UCSD-AML1 (cell line): ENCODE measurements around the gene COBL.

Experiments
- DNase-seq: peaks from one replicate; lab custom pipeline; 2025; ENCODE audit not compliant: unreplicated experiment; lab: John Stamatoyannopoulos, UW

COBL gene

DNA sequence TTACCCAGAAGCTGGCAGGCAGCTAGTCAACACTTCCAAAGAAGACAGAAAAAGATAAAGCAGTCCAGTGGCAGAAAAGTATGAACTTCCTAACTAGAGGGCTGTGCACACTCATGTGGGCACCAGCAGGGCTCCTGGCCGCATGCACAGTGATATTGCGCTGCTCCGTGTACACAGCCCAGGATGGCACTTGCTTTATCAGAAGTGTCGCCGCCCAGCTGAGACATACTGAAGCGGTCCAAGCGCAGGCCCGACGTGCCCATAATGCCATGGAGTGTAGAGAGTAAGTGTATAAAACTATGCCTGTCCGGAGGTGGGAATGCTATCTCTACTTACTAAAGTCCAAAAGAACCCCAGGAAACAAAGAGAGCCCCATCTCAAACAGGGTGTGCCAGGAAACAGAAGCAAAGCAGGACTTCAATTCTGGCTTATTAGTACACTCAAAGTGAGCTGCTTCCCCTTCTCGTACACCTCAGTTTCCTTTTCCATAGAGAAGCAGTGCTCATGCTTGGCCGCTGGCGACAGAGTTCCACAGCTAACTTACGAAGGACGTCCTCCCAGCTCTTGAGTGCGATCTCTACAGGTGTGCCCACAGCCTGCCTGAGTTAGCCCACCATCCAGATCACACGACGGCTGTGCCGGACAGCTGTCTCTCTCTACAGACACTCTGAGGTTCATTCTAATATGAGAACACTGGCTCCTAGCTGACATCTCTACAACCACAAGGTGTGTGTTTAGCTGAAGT is 234.3 kb downstream of the COBL start:
- no peak for DNase-seq

DNA sequence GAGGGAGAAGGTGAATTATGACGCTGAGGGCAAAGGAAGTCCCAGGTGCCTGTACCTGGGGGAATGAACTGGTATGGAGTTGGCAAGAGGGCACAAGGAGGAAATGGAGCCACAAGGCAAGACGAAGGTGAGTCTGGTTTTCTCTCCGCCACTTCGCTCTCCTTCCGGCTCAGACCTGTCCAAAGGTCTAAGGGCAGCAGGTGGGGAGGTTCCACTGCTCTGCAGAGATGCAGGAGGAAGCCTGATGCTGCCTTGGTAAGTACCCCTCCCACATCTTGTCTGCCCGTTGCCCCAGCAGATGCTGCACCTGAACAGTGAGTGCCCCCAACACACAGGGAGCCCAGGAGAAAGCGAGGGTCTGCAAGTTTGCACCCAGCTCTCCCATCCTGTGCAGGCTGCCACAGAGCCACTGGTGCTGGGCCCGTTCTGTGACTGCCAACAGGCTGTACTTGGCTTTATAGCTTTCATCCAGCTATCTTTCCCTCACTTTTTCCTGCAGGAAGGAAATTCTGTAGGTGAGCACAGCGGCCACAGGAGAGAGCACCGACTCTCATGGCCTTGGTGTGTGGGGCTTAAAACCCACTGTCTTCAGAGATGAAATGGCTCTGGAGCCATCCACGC is 235.2 kb downstream of the COBL start:
- no peak for DNase-seq

DNA sequence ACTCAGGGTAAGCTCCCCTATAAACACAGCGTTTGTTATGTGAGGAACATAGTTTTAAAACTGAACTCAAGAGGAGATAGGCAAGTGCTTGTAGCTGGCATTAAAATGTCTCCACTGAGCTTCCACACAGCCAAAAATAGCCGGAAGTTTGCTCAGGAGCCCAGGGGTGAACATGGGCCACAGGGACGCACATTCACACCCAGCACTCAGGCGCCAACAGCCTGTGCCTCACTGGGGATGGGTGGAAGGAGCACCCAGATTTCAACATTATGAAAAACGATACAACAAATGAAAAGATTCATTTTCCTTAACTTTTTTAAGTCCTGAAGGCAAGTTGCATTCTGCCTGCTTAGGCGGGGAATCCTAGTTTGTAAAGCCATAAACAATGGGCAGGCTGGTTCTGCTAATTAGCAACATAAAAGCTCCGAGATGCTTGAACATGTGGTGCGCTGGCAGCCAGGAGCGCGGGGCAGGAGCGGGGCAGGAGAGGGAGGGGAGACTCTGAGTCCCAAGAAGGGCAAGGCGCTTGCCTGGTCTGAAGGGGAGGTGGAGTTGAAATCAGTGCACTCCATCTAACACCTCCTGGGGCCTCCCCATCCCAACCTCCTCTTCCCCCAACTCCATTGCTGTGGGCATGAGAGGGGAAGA is 235.9 kb downstream of the COBL start:
- DNase-seq: no peak

DNA sequence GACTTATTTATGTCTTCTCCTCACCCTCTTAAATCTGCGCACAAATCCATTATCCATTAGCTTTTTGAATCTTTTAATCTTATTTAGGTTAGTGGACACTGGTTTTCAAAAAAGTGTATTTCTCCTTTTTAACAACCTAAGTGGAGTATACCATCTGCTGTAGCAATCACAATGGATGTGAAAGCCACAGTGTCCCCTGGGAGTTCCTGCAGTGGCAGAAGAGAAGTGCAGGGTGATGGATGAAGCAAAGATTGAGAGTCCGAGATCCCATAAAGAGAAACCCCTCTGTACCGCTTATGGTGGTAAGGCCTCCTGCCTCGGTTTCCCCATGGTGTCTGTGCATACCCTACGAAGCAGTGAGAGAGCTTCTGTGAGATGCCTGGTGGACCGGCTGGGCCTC is 236.4 kb downstream of the COBL start:
- DNase-seq: no peak

DNA sequence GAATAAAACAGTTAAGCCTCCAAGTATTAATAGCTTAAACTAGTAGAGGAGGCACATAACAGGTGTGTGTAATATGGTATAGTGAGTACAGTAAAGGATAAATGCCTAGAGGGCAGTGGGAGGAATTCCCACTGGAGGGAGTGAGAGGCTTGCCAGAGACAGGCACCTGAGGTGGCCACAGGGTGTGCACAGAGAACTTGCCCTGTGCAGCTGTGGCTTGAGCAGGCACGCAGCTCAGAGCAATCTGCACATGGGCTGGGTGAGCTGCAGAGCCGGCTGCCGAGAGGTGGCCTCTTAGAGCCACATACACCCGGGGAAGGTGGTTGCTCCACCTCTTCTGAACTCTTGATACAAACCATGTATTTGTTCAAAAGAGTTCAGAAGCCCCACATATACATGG is 237.1 kb downstream of the COBL start:
- no peak for DNase-seq

DNA sequence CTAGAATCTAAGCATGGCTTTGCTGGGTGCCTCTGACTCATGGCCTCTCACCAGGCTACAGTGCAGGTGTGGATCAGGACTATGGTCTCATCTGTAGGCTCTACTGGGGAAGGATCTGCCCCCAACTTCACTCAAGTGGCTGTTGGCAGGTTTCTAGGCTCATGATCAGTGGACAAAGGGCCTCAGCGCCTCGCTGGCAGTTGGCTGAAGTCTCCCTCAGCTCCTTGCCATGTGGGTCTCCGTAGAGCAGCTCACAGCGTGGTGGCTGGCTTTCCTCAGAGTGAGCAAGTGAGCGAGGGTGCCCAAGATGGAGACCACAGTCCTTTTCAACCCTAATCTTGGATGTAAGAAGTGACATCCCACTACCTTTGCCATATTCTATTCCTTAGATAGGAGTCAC is 238.0 kb downstream of the COBL start:
- no peak for DNase-seq

DNA sequence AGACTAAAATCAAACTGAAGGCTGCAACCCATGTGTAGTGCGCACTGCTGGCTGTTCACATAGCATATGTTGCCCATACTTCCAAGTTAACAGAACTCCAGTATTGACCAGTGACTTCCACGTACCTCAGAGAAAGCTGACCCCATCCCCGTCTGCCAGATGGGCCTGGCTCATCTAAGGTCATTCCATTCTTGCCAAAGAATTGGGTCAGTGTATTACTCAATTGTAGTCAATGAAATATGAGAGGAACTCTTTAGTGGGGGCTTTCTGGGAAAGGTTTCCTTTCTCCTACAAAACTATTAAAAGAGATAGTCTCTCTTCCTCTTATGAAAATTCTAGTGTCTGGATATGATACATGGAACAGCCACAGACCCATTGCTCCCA is 238.6 kb downstream of the COBL start:
- no peak for DNase-seq

DNA sequence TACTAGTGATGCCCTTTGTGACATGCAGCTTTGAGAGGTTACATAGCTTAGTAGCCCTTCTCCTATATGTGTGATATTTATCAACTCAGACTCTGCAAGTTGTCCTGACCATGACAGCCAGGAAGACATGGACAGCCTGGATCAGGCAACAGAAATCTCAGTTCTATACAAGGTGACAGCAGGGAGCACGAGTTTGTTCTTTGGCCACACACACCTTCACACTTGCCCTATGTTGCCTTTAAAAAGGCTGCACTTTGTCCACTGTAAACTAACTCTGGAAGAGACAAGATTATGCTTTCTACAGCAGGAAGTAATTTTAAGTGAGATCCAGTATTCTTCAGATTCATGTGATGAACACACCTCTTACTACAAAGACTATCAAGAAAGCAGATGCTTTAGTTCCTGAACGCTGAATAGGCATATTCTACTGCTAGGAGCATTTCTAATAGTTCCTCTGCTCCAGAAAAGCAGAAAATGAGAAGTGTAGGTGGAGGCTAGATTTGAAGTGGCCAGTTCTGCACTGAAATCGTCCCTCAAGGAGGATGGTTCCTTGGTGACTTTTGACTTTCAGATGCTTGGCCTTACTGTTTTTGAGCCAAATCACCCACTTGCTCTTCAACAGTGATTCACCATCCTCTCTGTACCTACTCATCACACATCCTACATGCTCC is 239.2 kb downstream of the COBL start:
- DNase-seq: no peak

DNA sequence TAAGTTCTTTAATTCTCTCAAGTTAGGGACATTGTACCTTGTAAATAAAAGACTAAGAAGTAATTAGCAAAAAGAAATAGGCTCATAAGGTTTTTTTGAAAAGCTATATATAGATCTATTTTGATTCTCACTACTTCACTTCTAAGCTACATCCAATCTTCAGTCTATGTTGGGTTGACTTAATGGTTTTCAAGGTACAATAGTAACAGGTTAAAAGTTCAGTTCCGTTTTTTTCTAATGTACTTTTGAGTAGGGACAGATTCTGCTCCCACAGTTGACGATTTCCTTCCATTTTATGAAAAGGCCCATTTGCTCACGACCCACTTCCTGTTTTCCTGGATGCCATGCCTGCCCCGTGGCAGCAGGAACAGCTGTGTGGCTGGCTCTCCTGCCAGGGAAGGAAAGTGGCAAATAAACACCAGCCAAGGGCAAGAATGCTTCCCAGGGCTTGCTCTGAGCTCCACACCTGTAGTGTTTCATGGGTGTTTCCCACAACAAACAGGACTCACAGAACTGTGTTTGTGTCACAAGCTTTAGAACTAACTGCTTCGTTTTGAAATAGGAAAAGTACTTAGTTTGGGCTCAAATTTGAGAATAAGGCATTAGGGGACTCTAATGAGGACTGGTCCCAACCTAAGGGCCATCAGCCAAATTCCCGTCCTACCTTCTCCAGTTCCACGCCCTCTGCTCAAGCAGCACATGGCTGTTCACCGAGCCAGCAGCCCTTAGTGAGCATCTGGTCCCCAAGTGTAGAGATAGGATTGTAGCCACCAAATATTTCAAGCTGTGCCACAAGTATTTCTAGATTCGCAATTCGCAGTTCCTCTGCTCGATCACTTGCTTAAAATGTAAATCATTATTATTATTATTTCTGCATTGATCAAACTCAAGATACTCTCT is 240.7 kb downstream of the COBL start:
- peak; percentile 17 for DNase-seq

DNA sequence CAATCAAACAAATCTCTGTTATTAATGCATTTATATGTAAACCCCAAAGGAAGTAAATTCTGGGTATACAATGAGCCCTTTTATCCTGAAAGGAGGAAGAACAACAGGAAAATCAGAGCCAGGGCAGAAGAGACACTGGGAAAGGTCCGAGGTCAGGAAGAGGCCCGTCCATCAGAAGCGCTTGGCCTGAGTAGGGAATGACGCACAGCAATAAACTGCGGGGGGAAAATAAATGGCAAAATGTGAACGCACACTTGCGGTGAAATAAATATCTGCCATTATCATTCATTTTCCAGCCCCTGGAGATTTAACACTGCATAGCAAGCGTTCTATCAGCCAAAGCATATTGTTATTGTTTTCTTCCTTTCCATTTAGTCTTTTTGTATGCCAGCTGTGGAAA is 243.4 kb downstream of the COBL start:
- DNase-seq: no peak

DNA sequence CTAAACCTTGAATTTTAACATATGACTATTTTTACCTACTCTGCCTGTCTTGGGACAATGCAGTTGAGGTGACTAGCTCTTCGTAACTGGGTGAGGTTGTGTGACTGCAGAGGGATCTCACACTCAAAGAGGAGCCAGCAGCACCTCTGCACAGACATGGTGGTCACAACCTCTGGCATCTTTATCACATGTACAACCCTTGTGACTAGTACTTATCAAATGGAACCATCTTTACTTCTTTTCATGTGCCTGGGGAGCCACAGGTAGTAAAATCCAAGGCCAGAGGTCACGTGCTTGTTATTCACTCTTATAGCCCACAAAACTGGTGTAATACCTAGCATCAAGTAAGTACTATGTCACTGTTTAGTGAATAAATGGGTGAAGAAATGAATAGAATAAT is 244.3 kb downstream of the COBL start:
- DNase-seq: no peak

DNA sequence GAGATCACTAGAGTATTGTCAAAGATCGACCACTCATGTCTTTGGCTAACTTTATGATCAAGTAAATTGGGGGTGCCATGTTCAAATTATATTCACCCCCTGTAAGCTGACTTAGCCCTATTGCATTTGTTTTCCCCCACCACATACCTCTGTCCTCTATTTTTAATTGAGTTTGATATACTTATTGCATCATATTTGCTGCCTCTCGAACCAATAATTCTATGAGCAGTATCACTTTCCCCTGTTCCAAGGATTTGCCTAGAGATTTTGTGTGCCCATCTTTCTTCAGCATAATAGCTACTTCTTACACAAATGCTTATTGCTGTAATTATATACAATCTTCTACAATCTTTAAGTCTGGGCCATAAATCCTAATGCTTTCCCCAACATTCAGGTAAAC is 245.2 kb downstream of the COBL start:
- no peak for DNase-seq

DNA sequence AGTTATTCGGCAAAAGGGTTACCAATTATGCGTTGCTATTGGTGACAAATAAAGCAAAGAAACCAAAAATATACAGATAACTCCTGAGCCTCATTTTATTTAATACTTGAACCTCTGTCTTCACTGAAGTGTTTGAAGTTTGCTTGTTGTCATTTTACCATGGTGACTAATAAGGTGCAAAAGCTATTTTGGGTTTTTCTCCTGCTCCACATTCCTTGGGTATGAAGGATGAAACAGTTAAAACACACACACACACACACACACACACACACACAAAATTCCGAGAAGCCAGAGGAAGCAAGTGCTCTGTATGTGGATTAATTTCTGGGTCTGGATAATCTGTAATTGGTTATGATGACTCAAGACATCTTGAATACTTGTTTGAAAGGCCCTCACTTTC is 246.5 kb downstream of the COBL start:
- DNase-seq: no peak

DNA sequence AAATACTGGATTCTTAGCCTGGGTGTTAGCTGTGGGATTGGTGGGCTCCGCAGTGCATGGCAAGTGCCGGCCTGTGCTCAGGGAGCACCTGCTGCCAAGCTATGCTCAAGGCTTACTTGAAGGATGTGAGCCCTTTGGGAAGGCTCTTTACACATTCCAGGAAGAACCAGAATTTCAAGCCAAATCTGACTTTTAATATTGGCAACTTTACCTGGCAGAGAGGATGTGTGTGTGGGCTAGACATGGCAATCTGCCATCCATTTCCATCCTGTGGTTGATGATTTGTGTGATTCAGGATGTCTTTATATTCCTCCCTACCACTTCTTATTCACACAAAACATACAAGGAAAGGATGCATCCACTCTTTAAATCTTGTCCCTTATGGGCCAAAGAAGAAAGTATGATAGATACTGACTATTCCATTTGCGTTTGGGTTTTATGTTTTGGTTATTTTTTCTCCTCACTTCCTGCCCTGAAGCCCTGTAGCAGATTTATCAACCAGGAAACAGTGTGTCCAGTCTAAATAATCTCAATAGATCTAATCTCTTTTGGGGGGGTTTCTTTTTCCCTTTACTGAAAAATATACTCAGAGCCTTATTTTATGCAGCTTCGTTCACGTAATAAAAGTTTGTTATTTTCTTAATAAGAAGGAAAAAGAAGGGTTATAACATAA is 247.1 kb downstream of the COBL start:
- no peak for DNase-seq

DNA sequence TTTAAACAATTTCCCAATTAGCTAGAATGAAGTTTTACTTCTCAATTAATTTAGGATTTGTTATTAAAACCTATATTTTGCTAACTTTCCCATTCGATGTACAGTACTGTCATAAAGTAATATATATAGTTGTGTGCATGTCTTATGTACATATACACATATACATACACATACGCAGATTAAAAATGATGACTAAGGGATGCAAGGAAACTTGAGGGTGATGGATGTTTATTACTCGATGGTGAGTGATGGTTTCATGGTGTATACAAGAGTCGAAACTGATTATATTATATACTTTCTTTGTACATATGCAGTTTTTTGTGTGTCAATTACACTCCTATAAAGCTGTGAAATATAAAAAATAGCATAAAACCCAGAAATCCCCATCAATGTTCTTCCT is 248.2 kb downstream of the COBL start:
- DNase-seq: no peak

DNA sequence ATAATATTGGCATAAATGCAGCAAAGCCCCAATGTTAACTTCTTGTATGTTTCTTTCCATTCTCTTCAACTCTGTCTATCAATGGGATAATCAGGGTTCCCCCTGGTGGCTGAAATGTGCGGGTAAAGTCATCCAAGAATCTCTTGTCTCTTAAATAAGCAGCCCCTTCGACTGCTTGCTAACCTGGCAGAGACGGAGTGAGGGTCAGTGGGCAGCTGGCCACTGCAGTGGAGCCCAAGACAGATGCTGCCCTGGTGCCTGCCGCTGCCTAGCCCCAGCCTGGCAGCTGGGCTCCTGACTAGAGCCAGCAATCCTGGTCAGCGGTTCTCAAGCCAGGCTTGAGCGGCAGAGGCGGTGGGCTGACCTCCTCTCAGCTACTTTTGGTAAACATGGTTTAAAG is 248.9 kb downstream of the COBL start:
- peak; percentile 11 for DNase-seq

DNA sequence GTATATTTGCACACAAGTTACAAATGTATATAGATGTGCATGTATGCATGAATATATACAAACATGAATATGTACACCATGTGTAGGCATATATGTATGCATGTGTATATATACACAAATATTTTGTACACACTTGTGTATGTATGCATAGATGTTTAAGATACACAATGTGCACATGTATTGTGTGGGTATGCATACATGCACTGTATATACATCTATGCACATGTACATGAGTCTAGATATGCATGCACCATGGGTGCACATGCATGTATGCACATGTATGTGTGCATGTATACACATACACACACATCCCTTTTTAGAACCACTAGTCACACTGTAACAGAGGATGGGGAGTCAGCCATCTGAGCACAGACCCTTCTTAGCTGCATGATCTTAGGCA is 249.4 kb downstream of the COBL start:
- DNase-seq: no peak

DNA sequence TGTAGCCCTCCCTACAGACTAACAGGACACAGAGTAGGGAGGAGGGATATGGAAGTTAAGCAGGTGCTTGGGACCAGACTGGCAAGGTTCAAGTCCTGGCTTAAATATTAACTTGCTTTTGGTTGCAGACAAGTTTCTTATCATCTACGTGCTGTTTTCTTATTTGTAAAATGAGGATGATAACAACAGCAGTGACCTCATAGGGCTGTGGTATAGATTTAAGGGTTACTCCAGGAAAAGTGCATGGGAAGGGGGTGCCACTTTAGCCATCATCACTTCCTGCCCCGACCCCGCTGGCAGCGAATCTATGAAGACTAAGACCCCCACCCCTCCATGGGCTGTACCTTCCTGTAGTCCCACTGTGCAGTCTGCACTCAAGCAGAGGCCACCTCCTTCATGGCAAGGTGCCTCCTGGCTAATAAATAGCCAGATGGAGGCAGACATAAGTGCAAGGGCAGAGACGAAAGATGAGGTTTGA is 250.2 kb downstream of the COBL start:
- DNase-seq: no peak

DNA sequence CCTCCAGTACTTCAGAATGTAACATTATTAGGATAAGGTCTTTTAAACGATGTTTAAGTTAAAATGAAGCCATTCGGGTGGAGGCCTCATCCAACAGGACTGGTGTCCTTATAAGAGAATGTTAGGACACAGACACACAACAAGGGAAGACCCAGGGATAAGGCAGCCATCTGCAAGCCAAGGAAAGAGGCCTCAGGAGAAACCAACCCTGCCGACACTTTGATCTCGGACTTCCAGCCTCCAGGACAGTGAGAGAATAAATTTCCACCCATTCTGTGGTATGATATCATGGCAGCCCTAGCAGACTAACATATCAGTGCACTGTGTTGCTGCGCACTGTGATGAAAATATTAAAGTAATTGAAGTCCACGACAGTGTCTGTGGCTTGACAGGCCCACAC is 250.8 kb downstream of the COBL start:
- DNase-seq: no peak

DNA sequence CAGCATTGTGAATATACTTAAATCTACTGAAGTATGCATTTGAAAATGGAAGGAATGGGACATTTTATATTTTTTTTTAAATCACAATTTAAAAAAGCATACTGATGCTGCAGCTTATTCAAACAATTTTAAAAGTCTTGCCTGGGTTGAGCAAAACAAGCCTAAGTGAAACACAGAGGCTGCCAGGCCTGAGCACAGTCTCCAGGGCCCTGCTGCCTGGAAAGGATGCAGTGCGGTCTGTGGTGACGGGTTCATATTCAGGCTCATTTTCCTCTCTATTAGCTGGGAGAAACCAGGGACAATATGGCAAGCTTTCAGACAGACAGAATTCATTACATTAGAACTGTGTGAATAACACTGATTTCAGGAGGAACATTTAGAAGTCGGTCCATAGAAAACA is 251.9 kb downstream of the COBL start:
- DNase-seq: no peak
